ENCODE results near the gene CUX1.

CUX1 gene

DNA sequence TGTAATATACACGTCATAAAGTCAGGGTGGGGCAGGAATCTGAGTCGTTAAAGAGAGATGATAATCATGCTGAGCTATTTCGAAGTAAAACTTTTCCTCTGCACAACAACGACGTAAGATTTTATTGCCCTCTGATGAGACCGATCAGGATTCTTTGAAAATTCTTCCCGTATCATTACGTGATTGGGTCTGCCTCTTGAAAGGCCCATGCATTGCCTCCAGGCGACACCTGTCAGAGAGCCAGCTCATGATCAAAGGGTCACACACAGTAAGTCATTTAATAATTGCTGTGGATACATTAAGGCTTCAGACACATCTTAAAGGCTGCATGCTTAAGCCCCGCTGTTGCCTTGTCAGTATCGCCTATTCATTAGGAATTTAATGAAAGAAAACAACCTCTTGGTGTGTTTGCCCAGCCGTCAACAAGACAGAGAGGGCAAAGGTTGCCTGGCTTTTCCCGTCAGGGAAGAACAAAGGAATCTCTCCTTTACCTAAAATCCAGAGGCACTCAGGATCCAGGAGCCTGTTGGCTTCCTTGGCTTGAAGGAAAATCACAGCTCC is 280.3 kb downstream of the CUX1 start:
- peak; percentile 28 for DNase-seq (ENCODE audit: low read depth, low spot score)

GRCh38 chr7:102098986-102099385 is 281.6 kb downstream of the CUX1 start:
- no peak for DNase-seq (ENCODE audit: low read depth, low spot score)

GRCh38 chr7:102099474-102099873 is 282.0 kb downstream of the CUX1 start:
- DNase-seq (ENCODE audit: low read depth, low spot score), result no peak

- DNase-seq (ENCODE audit: low read depth, low spot score), result no peak
Measured at GRCh38 chr7:102101111-102101551, 283.7 kb downstream of the CUX1 start.

DNA sequence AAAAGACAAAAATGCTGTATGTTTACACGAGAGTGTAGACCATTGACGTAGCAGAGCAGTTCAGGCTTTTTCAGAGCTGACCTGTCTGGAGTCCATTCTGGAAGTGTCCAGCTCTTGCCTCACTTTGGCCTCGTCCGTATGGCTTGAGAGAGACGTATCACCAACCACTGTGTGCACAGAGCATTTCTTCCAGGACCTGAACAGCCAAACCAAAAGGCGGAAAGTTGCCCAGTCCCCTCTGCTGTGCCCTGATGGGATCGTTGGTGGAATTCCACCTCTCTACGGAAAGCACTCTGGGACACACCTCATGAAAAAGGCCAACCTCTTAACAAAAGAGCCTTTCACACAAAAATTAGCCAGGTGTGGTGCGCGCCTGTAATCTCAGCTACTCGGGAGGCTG is 284.5 kb downstream of the CUX1 start:
- no peak for DNase-seq (ENCODE audit: low read depth, low spot score)

GRCh38 chr7:102103027-102103372 is 285.6 kb downstream of the CUX1 start:
- no peak for DNase-seq (ENCODE audit: low read depth, low spot score)

DNA sequence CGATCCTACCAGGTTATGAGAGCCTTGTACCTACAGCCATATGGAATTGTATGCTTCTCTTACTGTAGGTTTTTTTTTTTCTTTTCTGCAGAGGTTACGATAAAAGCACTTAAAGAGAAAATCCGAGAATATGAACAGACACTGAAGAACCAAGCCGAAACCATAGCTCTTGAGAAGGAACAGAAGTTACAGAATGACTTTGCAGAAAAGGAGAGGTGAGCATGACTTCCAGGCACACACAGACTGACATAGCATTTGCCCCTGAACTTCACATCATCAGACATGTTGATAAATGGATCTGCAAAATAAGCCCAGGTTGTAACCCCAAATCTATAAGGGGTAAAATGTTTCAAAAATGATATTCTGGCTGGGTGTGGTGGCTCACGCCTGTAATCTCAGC is 286.8 kb downstream of the CUX1 start:
- DNase-seq (ENCODE audit: low read depth, low spot score), result no peak

- peak; percentile 76 for DNase-seq (ENCODE audit: low read depth, low spot score)
Measured at GRCh38 chr7:102106625-102107024, 289.2 kb downstream of the CUX1 start.

DNA sequence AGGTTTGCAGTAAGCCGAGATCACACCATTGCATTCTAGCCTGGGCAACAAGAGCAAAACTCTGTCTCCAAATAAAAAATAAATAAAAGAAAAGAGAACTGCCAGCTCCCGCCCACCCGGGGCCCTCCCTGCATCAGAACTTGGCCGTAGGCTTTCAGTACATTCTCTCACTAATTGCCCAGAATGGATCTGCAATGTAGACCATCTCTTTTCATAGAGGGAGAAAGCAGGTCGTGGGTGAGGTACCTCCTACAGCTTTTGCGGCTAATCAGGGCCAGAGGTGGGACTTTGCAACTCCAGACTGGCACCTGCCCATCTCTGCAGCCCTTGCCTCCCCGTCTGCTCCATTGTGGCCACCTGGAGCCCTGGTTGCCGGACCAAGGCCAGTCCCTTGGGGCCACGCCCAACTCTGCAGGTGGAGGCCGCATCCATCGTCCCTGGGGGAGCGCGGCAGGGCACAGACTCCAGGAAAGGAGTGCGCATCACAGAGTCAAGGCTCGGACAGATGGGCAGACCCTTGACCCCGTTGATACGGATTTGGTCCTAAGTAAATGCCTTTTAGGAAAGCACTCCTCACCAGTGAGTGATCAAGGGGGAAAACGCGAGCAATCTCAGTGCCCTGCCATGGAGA is 290.2 kb downstream of the CUX1 start:
- DNase-seq (ENCODE audit: low read depth, low spot score), result no peak

DNA sequence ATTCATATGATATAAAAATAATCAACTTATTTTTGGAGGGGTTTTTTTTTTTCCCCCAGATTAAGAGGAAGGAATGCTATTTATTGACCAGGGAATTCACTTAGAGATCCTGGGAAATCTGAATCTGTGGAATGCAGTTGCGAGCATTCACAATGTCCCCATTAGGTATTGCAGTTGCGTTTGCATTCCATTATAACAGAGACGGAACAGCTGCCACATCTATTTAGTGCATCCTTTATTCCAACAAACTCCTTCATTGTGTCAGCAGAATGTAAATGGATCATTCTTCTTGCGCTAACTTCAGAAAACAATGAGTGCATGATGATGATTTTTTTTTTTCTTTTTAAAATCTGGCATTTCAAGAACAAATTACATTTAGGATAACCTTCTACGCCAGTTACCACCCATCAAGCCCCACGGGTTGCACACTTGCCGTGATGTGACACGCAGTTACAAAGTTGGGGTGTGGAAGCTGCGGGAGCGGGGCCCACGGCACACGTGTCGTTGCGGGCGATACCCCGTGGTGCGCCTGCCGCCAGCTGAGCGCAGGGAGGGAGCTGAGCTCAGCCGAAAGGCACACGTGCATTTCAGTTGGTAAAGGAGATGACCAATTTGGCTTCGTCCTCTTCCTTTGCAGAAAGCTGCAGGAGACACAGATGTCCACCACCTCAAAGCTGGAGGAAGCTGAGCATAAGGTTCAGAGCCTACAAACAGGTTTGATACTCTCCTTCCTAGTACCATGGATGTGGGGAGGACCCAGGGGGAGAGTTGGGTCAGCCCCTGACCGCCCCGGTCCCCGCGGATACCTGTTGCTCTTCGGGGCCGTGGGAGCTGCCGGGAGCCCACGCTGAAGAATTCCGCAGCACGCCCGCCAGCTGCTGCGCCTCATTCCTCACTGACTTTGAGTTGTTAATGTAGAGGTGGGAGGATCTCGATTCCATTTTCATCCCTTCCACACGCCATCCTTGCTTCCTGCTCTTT is 293.9 kb downstream of the CUX1 start:
- peak; percentile 47 for DNase-seq (ENCODE audit: low read depth, low spot score)

- DNase-seq (ENCODE audit: low read depth, low spot score), result no peak
Measured at GRCh38 chr7:102115181-102115580, 297.8 kb downstream of the CUX1 start.

DNA sequence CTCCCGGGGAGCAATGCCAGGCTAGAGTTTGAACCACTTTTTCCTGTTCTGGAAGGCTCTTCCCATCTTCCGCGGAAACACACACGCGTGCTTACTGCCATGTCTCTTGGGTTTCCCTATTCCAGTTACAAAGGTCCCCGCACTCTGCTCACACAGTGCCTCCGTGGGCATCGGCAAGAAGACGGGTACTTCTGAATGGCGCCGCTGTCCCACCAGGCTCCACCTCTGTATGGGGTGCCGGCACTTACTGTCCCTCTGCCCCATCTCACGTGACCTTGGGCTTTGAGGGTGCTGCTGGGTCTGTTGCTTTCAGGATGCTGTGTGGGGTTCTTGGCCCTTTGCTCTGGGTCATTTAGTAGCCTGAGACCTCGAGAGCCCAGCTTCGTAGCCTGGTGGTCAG is 298.5 kb downstream of the CUX1 start:
- no peak for DNase-seq (ENCODE audit: low read depth, low spot score)

GRCh38 chr7:102117743-102118142 is 300.3 kb downstream of the CUX1 start:
- peak; percentile 95 for DNase-seq (ENCODE audit: low read depth, low spot score)

GRCh38 chr7:102119213-102119651 is 301.8 kb downstream of the CUX1 start:
- DNase-seq (ENCODE audit: low read depth, low spot score), result peak; percentile 42

GRCh38 chr7:102119925-102120324 is 302.5 kb downstream of the CUX1 start:
- no peak for DNase-seq (ENCODE audit: low read depth, low spot score)

GRCh38 chr7:102120666-102121195 is 303.3 kb downstream of the CUX1 start:
- no peak for DNase-seq (ENCODE audit: low read depth, low spot score)

GRCh38 chr7:102122026-102122425 is 304.6 kb downstream of the CUX1 start:
- DNase-seq (ENCODE audit: low read depth, low spot score), result peak; percentile 63

- DNase-seq (ENCODE audit: low read depth, low spot score), result peak; percentile 95
Measured at GRCh38 chr7:102125127-102125596, 307.7 kb downstream of the CUX1 start.

DNA sequence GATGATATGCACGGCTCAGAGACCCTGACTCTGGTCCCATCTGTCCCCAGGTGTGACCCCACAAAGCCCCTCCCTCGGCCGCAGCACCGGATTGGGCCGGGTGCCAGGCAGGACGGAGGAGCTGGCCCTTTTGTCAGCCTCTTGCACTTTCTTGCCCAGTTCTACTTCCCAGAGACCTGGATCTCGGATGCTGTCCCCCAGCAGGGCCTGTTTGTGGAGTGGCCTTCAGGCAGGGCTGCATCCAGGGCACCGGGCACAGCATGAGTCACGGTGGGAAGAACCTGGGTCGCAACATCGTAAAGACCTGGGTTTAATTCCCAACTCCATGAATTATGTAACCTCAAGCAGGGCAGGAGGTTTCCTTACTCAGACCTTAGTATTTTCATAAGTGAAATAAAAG is 310.9 kb downstream of the CUX1 start:
- no peak for DNase-seq (ENCODE audit: low read depth, low spot score)

GRCh38 chr7:102129636-102130370 is 312.4 kb downstream of the CUX1 start:
- DNase-seq (ENCODE audit: low read depth, low spot score), result peak; percentile 81

DNA sequence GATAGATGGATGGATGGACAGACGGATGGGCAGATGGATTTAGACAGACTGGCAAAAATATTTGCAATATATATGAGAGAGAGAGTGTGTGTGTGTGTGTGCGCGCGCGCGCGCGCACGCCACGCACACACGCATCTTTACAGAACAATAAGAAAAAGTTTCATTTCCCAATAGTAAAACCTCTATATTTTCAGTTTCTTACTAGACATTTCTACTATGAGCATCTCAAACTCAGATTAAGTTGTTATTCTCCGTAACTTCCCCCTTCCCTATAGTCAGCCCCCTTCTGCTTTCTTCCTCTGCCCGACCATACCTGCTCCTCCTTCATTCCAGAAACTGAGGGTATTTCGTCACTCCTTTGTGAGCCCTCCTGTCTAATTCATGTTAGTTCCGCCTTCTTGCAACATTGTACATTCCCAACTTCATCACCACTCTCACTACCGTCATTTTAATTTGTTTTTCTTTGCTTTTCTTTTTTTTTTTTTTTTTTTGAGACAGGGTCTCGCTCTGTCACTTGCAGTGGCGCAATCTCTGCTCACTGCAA is 314.9 kb downstream of the CUX1 start:
- no peak for DNase-seq (ENCODE audit: low read depth, low spot score)

Measured in astrocyte of the hippocampus (primary cell).